ENCODE results near the gene ARPC5.
A peak's percentile ranks its signal among the peaks of the same experiment; 100 is the strongest.

Gene ARPC5

GRCh38 chr1:183602510-183602909 is 33.1 kb downstream of the ARPC5 start:
- no peak overlapping the region for H3K4me3 ChIP-seq (ENCODE audit: low read length)
- no peak for DNase-seq (ENCODE audit: low read depth)
- no peak for TF ChIP-seq CTCF (conservative IDR thresholded peaks at IDR 0.05; ENCODE audit: low read depth, low read length)

GRCh38 chr1:183600634-183601033 is 34.9 kb downstream of the ARPC5 start:
- H3K4me3 ChIP-seq (ENCODE audit: low read length), result no peak overlapping the region
- DNase-seq (ENCODE audit: low read depth), result no peak
- TF ChIP-seq CTCF (conservative IDR thresholded peaks at IDR 0.05; ENCODE audit: low read depth, low read length), result no peak

GRCh38 chr1:183600136-183600535 is 35.4 kb downstream of the ARPC5 start:
- H3K4me3 ChIP-seq (ENCODE audit: low read length), result no peak overlapping the region
- DNase-seq (ENCODE audit: low read depth), result peak; percentile 57
- no peak for TF ChIP-seq CTCF (conservative IDR thresholded peaks at IDR 0.05; ENCODE audit: low read depth, low read length)

- DNase-seq (ENCODE audit: low read depth), result no peak
- no peak for TF ChIP-seq CTCF (conservative IDR thresholded peaks at IDR 0.05; ENCODE audit: low read depth, low read length)
- H3K4me3 ChIP-seq (ENCODE audit: low read length), result no peak overlapping the region
Observed at GRCh38 chr1:183598386-183598785, 37.2 kb downstream of the ARPC5 start.

GRCh38 chr1:183597656-183598347 is 37.8 kb downstream of the ARPC5 start:
- no peak for DNase-seq (ENCODE audit: low read depth)
- no peak overlapping the region for H3K4me3 ChIP-seq (ENCODE audit: low read length)
- no peak for TF ChIP-seq CTCF (conservative IDR thresholded peaks at IDR 0.05; ENCODE audit: low read depth, low read length)

GRCh38 chr1:183596500-183596899 is 39.1 kb downstream of the ARPC5 start:
- no peak for TF ChIP-seq CTCF (conservative IDR thresholded peaks at IDR 0.05; ENCODE audit: low read depth, low read length)
- DNase-seq (ENCODE audit: low read depth), result no peak
- no peak overlapping the region for H3K4me3 ChIP-seq (ENCODE audit: low read length)

- no peak for TF ChIP-seq CTCF (conservative IDR thresholded peaks at IDR 0.05; ENCODE audit: low read depth, low read length)
- H3K4me3 ChIP-seq (ENCODE audit: low read length), result no peak overlapping the region
- DNase-seq (ENCODE audit: low read depth), result no peak
Observed at GRCh38 chr1:183595537-183595936, 40.0 kb downstream of the ARPC5 start.
